ENCODE results near the gene ACTL7B.

GRCh38 chr9:108811944-108812343 is 43.8 kb downstream of the ACTL7B start:
- TF ChIP-seq CTCF (IDR thresholded peaks at IDR 0.05) = no peak
- no peak for TF ChIP-seq POLR2AphosphoS5 (IDR thresholded peaks at IDR 0.05)
- no peak for TF ChIP-seq POLR2A (IDR thresholded peaks at IDR 0.05)
- TF ChIP-seq EP300 (IDR thresholded peaks at IDR 0.05) = no peak

All from suprapubic skin (tissue), 4 donors.